Caco-2 (cell line): ENCODE measurements around the gene VPS13D. TPM values are rescaled to one million over a fixed set of nuclear protein-coding genes. Genes with fewer than 3 reads are reported as not detected.

ENCODE experiments used
- BruUV-seq: library from RNA; stranded (reverse); fragments of 400-500 nt; replicated peaks from 2 replicates; lab custom pipeline; 2021; lab: Mats Ljungman, UMichigan
- CTCF ChIA-PET: fragments of 300-600 bp; sonication (Branson Sonifier 250); formaldehyde crosslinking; loops from one replicate; lab custom pipeline; 2022; ENCODE audit warnings: antibody characterized with exemption; lab: Charles Lee
- POLR2A ChIA-PET: fragments of 300-600 bp; sonication (Branson Sonifier 250); formaldehyde crosslinking; loops from one replicate; lab custom pipeline; 2022; ENCODE audit warnings: antibody characterized with exemption; lab: Charles Lee
- DNase-seq, 2 experiments: peaks; one replicate each; pipeline versions ENCODE4 v3.0.0 to v3.0.0-alpha.2; 2020 to 2022
- H3K27me3 ChIP-seq: replicated peaks from 2 replicates; pipeline ENCODE4 v1.6.0; 2011; ENCODE audit warnings: low read length; ENCODE audit not compliant: control insufficient read depth, insufficient read depth
- H3K36me3 ChIP-seq: 2 replicates; pipeline ENCODE4 v1.5.1; 2011; ENCODE audit warnings: low read length; ENCODE audit not compliant: control insufficient read depth, insufficient read depth
- H3K4me1 ChIP-seq: fragments of 250-450 bp; sonication (Bioruptor Pico); 2 replicates; pipeline ENCODE4 v1.5.1; 2020; ENCODE audit warnings: mild to moderate bottlenecking
- H3K4me3 ChIP-seq: 2 replicates; pipeline ENCODE4 v1.5.1; 2011; ENCODE audit warnings: low read depth, mild to moderate bottlenecking, control low read depth, low read length
- H3K9me3 ChIP-seq: fragments of 250-450 bp; sonication (Bioruptor Pico); 2 replicates; pipeline ENCODE4 v1.5.1; 2020; ENCODE audit warnings: mild to moderate bottlenecking, moderate library complexity
- H3K27ac Mint-ChIP-seq: one replicate; pipeline ENCODE4 v1.8.0; 2022; ENCODE audit warnings: mixed read lengths; ENCODE audit not compliant: unreplicated experiment
- H3K27me3 Mint-ChIP-seq: one replicate; pipeline ENCODE4 v1.8.0; 2022; ENCODE audit warnings: mixed read lengths; ENCODE audit not compliant: insufficient read depth, unreplicated experiment
- H3K36me3 Mint-ChIP-seq: one replicate; pipeline ENCODE4 v1.8.0; 2022; ENCODE audit warnings: mild to moderate bottlenecking, mixed read lengths; ENCODE audit not compliant: insufficient read depth, unreplicated experiment
- H3K4me1 Mint-ChIP-seq: one replicate; pipeline ENCODE4 v1.8.0; 2022; ENCODE audit warnings: low read depth, mixed read lengths; ENCODE audit not compliant: unreplicated experiment
- H3K4me3 Mint-ChIP-seq: one replicate; pipeline ENCODE4 v1.8.0; 2022; ENCODE audit warnings: mild to moderate bottlenecking, moderate library complexity, mixed read lengths; ENCODE audit not compliant: unreplicated experiment
- H3K9me3 Mint-ChIP-seq: one replicate; pipeline ENCODE4 v1.8.0; 2022; ENCODE audit warnings: mixed read lengths; ENCODE audit not compliant: unreplicated experiment
- CTCF ChIP-seq, 2 experiments: fragments of 200-600 bp in 1 of 2; IDR thresholded peaks; 1 replicate in 1 of 2; 2 replicates in 1 of 2; pipeline versions ENCODE4 v1.5.1 to v1.8.0; 2011 to 2022; ENCODE audit warnings: antibody characterized with exemption in 1 of 2, control low read depth in 1 of 2, inconsistent platforms in 1 of 2, low read depth in 1 of 2, low read length in 1 of 2, mild to moderate bottlenecking in 1 of 2, moderate library complexity in 1 of 2; ENCODE audit not compliant: insufficient read depth in 1 of 2, severe bottlenecking in 1 of 2, unreplicated experiment in 1 of 2
- intact Hi-C: fragments of 100-400 bp; cut with micrococcal nuclease; formaldehyde crosslinking; loops from one replicate; pipeline ENCODE4 v1.10.0; 2022; ENCODE audit not compliant: unreplicated experiment
- total RNA-seq: library from RNA; stranded (reverse); gene quantifications from 2 replicates; pipeline ENCODE4 v1.2.3, GENCODE V29; 2022

The VPS13D gene
- total RNA-seq, 1 experiment from 2014 or later = 25.6 TPM

- intact Hi-C loops = no loop called here
- ChIA-PET POLR2A (no interaction called here), CTCF (no interaction called here)
- no peaks in the 10 kb centered on the region for H3K4me1 ChIP-seq
- TF ChIP-seq CTCF (IDR thresholded peaks at IDR 0.05; ENCODE audit: insufficient read depth in 1 of 2, low read depth in 1 of 2, low read length in 1 of 2, severe bottlenecking in 1 of 2, unreplicated experiment in 1 of 2) = no peak
- Mint-ChIP-seq H3K27me3 (no peaks in the 10 kb centered on the region), H3K4me1 (no peaks in the 10 kb centered on the region), H3K36me3 (peaks cover 5% of the 10 kb centered on the region), H3K9me3 (no peaks in the 10 kb centered on the region), H3K4me3 (no peak overlapping the region), H3K27ac (no peak overlapping the region)
- H3K27me3 ChIP-seq = no peaks in the 10 kb centered on the region
- DNase-seq = no peak
- BruUV-seq = no TSS peak
- no peaks in the 10 kb centered on the region; the same call in 1 of the 2 replicates for H3K36me3 ChIP-seq
- H3K4me3 ChIP-seq = no peak overlapping the region
- no peaks in the 10 kb centered on the region for H3K9me3 ChIP-seq
Measured at GRCh38 chr1:12508849-12509248, 279.0 kb downstream of the VPS13D start.

- TF ChIP-seq CTCF (IDR thresholded peaks at IDR 0.05; ENCODE audit: insufficient read depth in 1 of 2, low read depth in 1 of 2, low read length in 1 of 2, severe bottlenecking in 1 of 2, unreplicated experiment in 1 of 2) = no peak
- intact Hi-C loops = no loop called here
- Mint-ChIP-seq H3K27ac (no peak overlapping the region), H3K27me3 (no peaks in the 10 kb centered on the region), H3K4me3 (no peak overlapping the region), H3K36me3 (peaks cover 5% of the 10 kb centered on the region), H3K4me1 (no peaks in the 10 kb centered on the region), H3K9me3 (no peaks in the 10 kb centered on the region)
- Histone ChIP-seq H3K9me3 (no peaks in the 10 kb centered on the region), H3K4me3 (no peak overlapping the region), H3K36me3 (no peaks in the 10 kb centered on the region), H3K27me3 (no peaks in the 10 kb centered on the region), H3K4me1 (no peaks in the 10 kb centered on the region)
- DNase-seq = no peak
- no TSS peak for BruUV-seq
- ChIA-PET POLR2A (no interaction called here), CTCF (no interaction called here)
Measured at GRCh38 chr1:12511128-12511484, 281.3 kb downstream of the VPS13D start.

GRCh38 chr1:12511516-12512468 is 282.0 kb downstream of the VPS13D start:
- Histone ChIP-seq H3K4me1 (no peaks in the 10 kb centered on the region), H3K4me3 (no peak overlapping the region), H3K36me3 (no peaks in the 10 kb centered on the region), H3K9me3 (no peaks in the 10 kb centered on the region), H3K27me3 (no peaks in the 10 kb centered on the region)
- DNase-seq = no peak
- TF ChIP-seq CTCF (IDR thresholded peaks at IDR 0.05; ENCODE audit: insufficient read depth in 1 of 2, low read depth in 1 of 2, low read length in 1 of 2, severe bottlenecking in 1 of 2, unreplicated experiment in 1 of 2) = no peak
- Mint-ChIP-seq H3K4me1 (no peaks in the 10 kb centered on the region), H3K4me3 (no peak overlapping the region), H3K9me3 (no peaks in the 10 kb centered on the region), H3K36me3 (peaks cover 5% of the 10 kb centered on the region), H3K27me3 (no peaks in the 10 kb centered on the region), H3K27ac (no peak overlapping the region)
- no TSS peak for BruUV-seq
- ChIA-PET POLR2A (no interaction called here), CTCF (no interaction called here)
- intact Hi-C loops = no loop called here
